ENCODE data around the gene SPTLC3.

The SPTLC3 gene

GRCh38 chr20:13012886-13013285 lies 4.1 kb downstream of the SPTLC3 start:
- Histone ChIP-seq H3K27ac (ENCODE audit: low read depth, low read length) (no peak overlapping the region), H3K4me1 (ENCODE audit: control insufficient read depth in 1 of 2, insufficient read depth in 2 of 2, low read length in 2 of 2) (peaks cover 18 to 25% of the 10 kb centered on the region in 2 donors), H3K9ac (ENCODE audit: low read depth in 1 of 2, low read length in 2 of 2) (no peak overlapping the region), H3K36me3 (ENCODE audit: control insufficient read depth in 1 of 2, insufficient read depth in 2 of 2, low read length in 2 of 2) (peaks cover 0 to 3% of the 10 kb centered on the region in 2 donors), H3K4me3 (ENCODE audit: low read depth in 1 of 2, low read length in 2 of 2) (no peak overlapping the region), H3K27me3 (ENCODE audit: control insufficient read depth in 1 of 2, insufficient read depth in 2 of 2, low read length in 2 of 2) (no peaks in the 10 kb centered on the region), H3K9me3 (ENCODE audit: control insufficient read depth in 1 of 2, low read length in 2 of 2) (no peaks in the 10 kb centered on the region)

- Histone ChIP-seq H3K36me3 (ENCODE audit: control insufficient read depth in 1 of 2, insufficient read depth in 2 of 2, low read length in 2 of 2) (peaks cover 0 to 4% of the 10 kb centered on the region in 2 donors), H3K9me3 (ENCODE audit: control insufficient read depth in 1 of 2, low read length in 2 of 2) (no peaks in the 10 kb centered on the region), H3K27me3 (ENCODE audit: control insufficient read depth in 1 of 2, insufficient read depth in 2 of 2, low read length in 2 of 2) (no peaks in the 10 kb centered on the region), H3K4me3 (ENCODE audit: low read depth in 1 of 2, low read length in 2 of 2) (no peak overlapping the region), H3K4me1 (ENCODE audit: control insufficient read depth in 1 of 2, insufficient read depth in 2 of 2, low read length in 2 of 2) (peaks cover 18 to 25% of the 10 kb centered on the region in 2 donors), H3K9ac (ENCODE audit: low read depth in 1 of 2, low read length in 2 of 2) (no peak overlapping the region), H3K27ac (ENCODE audit: low read depth, low read length) (no peak overlapping the region)
Measured at GRCh38 chr20:13013411-13013810, 4.6 kb downstream of the SPTLC3 start.

GRCh38 chr20:13017235-13017634 lies 8.5 kb downstream of the SPTLC3 start:
- H3K27ac ChIP-seq (ENCODE audit: low read depth, low read length), result no peak overlapping the region
- H3K36me3 ChIP-seq (ENCODE audit: control insufficient read depth in 1 of 2, insufficient read depth in 2 of 2, low read length in 2 of 2), result peaks cover 4 to 14% of the 10 kb centered on the region in 2 donors
- H3K4me3 ChIP-seq (ENCODE audit: low read depth in 1 of 2, low read length in 2 of 2), result no peak overlapping the region

GRCh38 chr20:13017883-13018535 lies 9.2 kb downstream of the SPTLC3 start:
- Histone ChIP-seq H3K4me3 (ENCODE audit: low read depth in 1 of 2, low read length in 2 of 2) (no peak overlapping the region), H3K9ac (ENCODE audit: low read depth in 1 of 2, low read length in 2 of 2) (no peak overlapping the region), H3K27ac (ENCODE audit: low read depth, low read length) (no peak overlapping the region), H3K27me3 (ENCODE audit: control insufficient read depth in 1 of 2, insufficient read depth in 2 of 2, low read length in 2 of 2) (no peaks in the 10 kb centered on the region), H3K9me3 (ENCODE audit: control insufficient read depth in 1 of 2, low read length in 2 of 2) (peaks cover 14 to 18% of the 10 kb centered on the region in 2 donors), H3K36me3 (ENCODE audit: control insufficient read depth in 1 of 2, insufficient read depth in 2 of 2, low read length in 2 of 2) (peaks cover 5 to 14% of the 10 kb centered on the region in 2 donors), H3K4me1 (ENCODE audit: control insufficient read depth in 1 of 2, insufficient read depth in 2 of 2, low read length in 2 of 2) (no peaks in the 10 kb centered on the region)

More at GRCh38 chr20:13017235-13017634, 8.5 kb downstream of the SPTLC3 start:
- Histone ChIP-seq H3K9ac (ENCODE audit: low read depth in 1 of 2, low read length in 2 of 2) (no peak overlapping the region), H3K27me3 (ENCODE audit: control insufficient read depth in 1 of 2, insufficient read depth in 2 of 2, low read length in 2 of 2) (no peaks in the 10 kb centered on the region), H3K9me3 (ENCODE audit: control insufficient read depth in 1 of 2, low read length in 2 of 2) (peaks cover 13 to 15% of the 10 kb centered on the region in 2 donors), H3K4me1 (ENCODE audit: control insufficient read depth in 1 of 2, insufficient read depth in 2 of 2, low read length in 2 of 2) (peaks cover 0 to 5% of the 10 kb centered on the region in 2 donors)

GRCh38 chr20:13021205-13021970 lies 12.6 kb downstream of the SPTLC3 start:
- peaks cover 14 to 18% of the 10 kb centered on the region in 2 donors for H3K9me3 ChIP-seq (ENCODE audit: control insufficient read depth in 1 of 2, low read length in 2 of 2)
- H3K27ac ChIP-seq (ENCODE audit: low read depth, low read length), result no peak overlapping the region
- no peaks in the 10 kb centered on the region for H3K27me3 ChIP-seq (ENCODE audit: control insufficient read depth in 1 of 2, insufficient read depth in 2 of 2, low read length in 2 of 2)
- H3K4me1 ChIP-seq (ENCODE audit: control insufficient read depth in 1 of 2, insufficient read depth in 2 of 2, low read length in 2 of 2), result no peaks in the 10 kb centered on the region
- no peak overlapping the region for H3K9ac ChIP-seq (ENCODE audit: low read depth in 1 of 2, low read length in 2 of 2)
- peaks cover 5 to 14% of the 10 kb centered on the region in 2 donors for H3K36me3 ChIP-seq (ENCODE audit: control insufficient read depth in 1 of 2, insufficient read depth in 2 of 2, low read length in 2 of 2)
- no peak overlapping the region for H3K4me3 ChIP-seq (ENCODE audit: low read depth in 1 of 2, low read length in 2 of 2)

GRCh38 chr20:13022401-13023155 lies 13.8 kb downstream of the SPTLC3 start:
- Histone ChIP-seq H3K27ac (ENCODE audit: low read depth, low read length) (no peak overlapping the region), H3K9ac (ENCODE audit: low read depth in 1 of 2, low read length in 2 of 2) (no peak overlapping the region), H3K4me3 (ENCODE audit: low read depth in 1 of 2, low read length in 2 of 2) (no peak overlapping the region), H3K27me3 (ENCODE audit: control insufficient read depth in 1 of 2, insufficient read depth in 2 of 2, low read length in 2 of 2) (no peaks in the 10 kb centered on the region), H3K9me3 (ENCODE audit: control insufficient read depth in 1 of 2, low read length in 2 of 2) (peaks cover 14 to 18% of the 10 kb centered on the region in 2 donors), H3K4me1 (ENCODE audit: control insufficient read depth in 1 of 2, insufficient read depth in 2 of 2, low read length in 2 of 2) (no peaks in the 10 kb centered on the region), H3K36me3 (ENCODE audit: control insufficient read depth in 1 of 2, insufficient read depth in 2 of 2, low read length in 2 of 2) (peaks cover 5 to 14% of the 10 kb centered on the region in 2 donors)

- peaks cover 14 to 18% of the 10 kb centered on the region in 2 donors for H3K9me3 ChIP-seq (ENCODE audit: control insufficient read depth in 1 of 2, low read length in 2 of 2)
- no peak overlapping the region for H3K9ac ChIP-seq (ENCODE audit: low read depth in 1 of 2, low read length in 2 of 2)
- H3K27me3 ChIP-seq (ENCODE audit: control insufficient read depth in 1 of 2, insufficient read depth in 2 of 2, low read length in 2 of 2), result no peaks in the 10 kb centered on the region
- peaks cover 5 to 10% of the 10 kb centered on the region in 2 donors for H3K36me3 ChIP-seq (ENCODE audit: control insufficient read depth in 1 of 2, insufficient read depth in 2 of 2, low read length in 2 of 2)
- no peak overlapping the region for H3K4me3 ChIP-seq (ENCODE audit: low read depth in 1 of 2, low read length in 2 of 2)
- H3K4me1 ChIP-seq (ENCODE audit: control insufficient read depth in 1 of 2, insufficient read depth in 2 of 2, low read length in 2 of 2), result peaks cover 0 to 2% of the 10 kb centered on the region in 2 donors
- no peak overlapping the region for H3K27ac ChIP-seq (ENCODE audit: low read depth, low read length)
Measured at GRCh38 chr20:13024596-13024995, 15.8 kb downstream of the SPTLC3 start.

GRCh38 chr20:13025181-13025580 lies 16.4 kb downstream of the SPTLC3 start:
- Histone ChIP-seq H3K9ac (ENCODE audit: low read depth in 1 of 2, low read length in 2 of 2) (no peak overlapping the region), H3K36me3 (ENCODE audit: control insufficient read depth in 1 of 2, insufficient read depth in 2 of 2, low read length in 2 of 2) (peaks cover 5 to 10% of the 10 kb centered on the region in 2 donors), H3K4me3 (ENCODE audit: low read depth in 1 of 2, low read length in 2 of 2) (no peak overlapping the region), H3K9me3 (ENCODE audit: control insufficient read depth in 1 of 2, low read length in 2 of 2) (peaks cover 14 to 18% of the 10 kb centered on the region in 2 donors), H3K27ac (ENCODE audit: low read depth, low read length) (no peak overlapping the region), H3K27me3 (ENCODE audit: control insufficient read depth in 1 of 2, insufficient read depth in 2 of 2, low read length in 2 of 2) (no peaks in the 10 kb centered on the region), H3K4me1 (ENCODE audit: control insufficient read depth in 1 of 2, insufficient read depth in 2 of 2, low read length in 2 of 2) (peaks cover 0 to 8% of the 10 kb centered on the region in 2 donors)

GRCh38 chr20:13028001-13028400 lies 19.2 kb downstream of the SPTLC3 start:
- H3K9ac ChIP-seq (ENCODE audit: low read depth in 1 of 2, low read length in 2 of 2), result no peak overlapping the region
- no peaks in the 10 kb centered on the region for H3K36me3 ChIP-seq (ENCODE audit: control insufficient read depth in 1 of 2, insufficient read depth in 2 of 2, low read length in 2 of 2)
- no peak overlapping the region for H3K4me3 ChIP-seq (ENCODE audit: low read depth in 1 of 2, low read length in 2 of 2)
- no peaks in the 10 kb centered on the region for H3K27me3 ChIP-seq (ENCODE audit: control insufficient read depth in 1 of 2, insufficient read depth in 2 of 2, low read length in 2 of 2)
- H3K4me1 ChIP-seq (ENCODE audit: control insufficient read depth in 1 of 2, insufficient read depth in 2 of 2, low read length in 2 of 2), result peaks cover 0 to 12% of the 10 kb centered on the region in 2 donors
- H3K27ac ChIP-seq (ENCODE audit: low read depth, low read length), result no peak overlapping the region
- H3K9me3 ChIP-seq (ENCODE audit: control insufficient read depth in 1 of 2, low read length in 2 of 2), result no peaks in the 10 kb centered on the region

- H3K36me3 ChIP-seq (ENCODE audit: control insufficient read depth in 1 of 2, insufficient read depth in 2 of 2, low read length in 2 of 2), result no peaks in the 10 kb centered on the region
- H3K9ac ChIP-seq (ENCODE audit: low read depth in 1 of 2, low read length in 2 of 2), result no peak overlapping the region
- no peak overlapping the region for H3K4me3 ChIP-seq (ENCODE audit: low read depth in 1 of 2, low read length in 2 of 2)
- H3K4me1 ChIP-seq (ENCODE audit: control insufficient read depth in 1 of 2, insufficient read depth in 2 of 2, low read length in 2 of 2), result peaks cover 0 to 14% of the 10 kb centered on the region in 2 donors
- no peak overlapping the region for H3K27ac ChIP-seq (ENCODE audit: low read depth, low read length)
- no peaks in the 10 kb centered on the region for H3K9me3 ChIP-seq (ENCODE audit: control insufficient read depth in 1 of 2, low read length in 2 of 2)
- no peaks in the 10 kb centered on the region for H3K27me3 ChIP-seq (ENCODE audit: control insufficient read depth in 1 of 2, insufficient read depth in 2 of 2, low read length in 2 of 2)
Measured at GRCh38 chr20:13028673-13029072, 19.9 kb downstream of the SPTLC3 start.
